Medulla oblongata (tissue), 1 donor: ENCODE results near the gene EZR.
A peak's percentile ranks its signal among the peaks of the same experiment; 100 is the strongest.

Source experiments
- DNase-seq: peaks from one replicate; pipeline ENCODE4 v3.0.0-alpha.2; 2015; ENCODE audit errors: extremely low spot score

EZR gene

DNA sequence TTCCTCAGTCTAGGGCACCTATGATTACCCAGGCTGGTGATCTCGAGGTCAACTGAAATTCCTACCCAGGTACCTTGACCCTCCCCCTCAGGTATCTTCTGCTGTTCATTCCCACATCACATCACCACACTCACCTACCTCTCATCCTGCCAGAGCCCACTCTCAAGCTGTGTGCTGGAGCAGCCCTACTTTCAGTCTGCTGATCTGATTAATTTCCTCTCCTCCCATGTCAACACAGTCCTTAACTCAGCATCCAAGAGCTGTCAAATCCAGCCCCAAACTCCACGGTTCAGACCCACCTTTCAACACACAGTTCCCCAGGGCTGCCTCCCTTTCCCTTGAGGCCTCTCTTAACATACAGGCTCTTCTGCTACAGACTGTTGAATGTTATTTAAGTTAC, 42.4 kb downstream of the EZR start:
- DNase-seq, result no peak

DNA sequence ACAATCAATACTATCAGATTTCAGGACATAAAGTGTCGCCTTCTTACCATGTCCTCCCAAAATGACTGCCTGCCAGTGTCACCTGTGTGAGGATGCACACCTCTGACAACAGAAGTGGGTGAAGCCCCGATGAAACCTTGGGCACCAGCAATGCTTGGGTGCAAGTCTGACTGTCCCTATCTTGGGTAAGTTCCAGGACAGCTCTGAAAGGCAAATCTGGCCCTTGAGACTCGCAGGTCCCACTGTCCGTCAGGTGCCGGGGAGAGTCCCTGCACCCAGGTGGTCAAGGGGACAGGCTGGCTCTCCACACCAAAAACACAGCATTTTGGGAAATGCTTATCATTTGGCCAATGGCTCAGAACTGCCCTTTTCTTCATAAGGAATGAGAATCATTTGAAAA, 43.3 kb downstream of the EZR start:
- no peak for DNase-seq

DNA sequence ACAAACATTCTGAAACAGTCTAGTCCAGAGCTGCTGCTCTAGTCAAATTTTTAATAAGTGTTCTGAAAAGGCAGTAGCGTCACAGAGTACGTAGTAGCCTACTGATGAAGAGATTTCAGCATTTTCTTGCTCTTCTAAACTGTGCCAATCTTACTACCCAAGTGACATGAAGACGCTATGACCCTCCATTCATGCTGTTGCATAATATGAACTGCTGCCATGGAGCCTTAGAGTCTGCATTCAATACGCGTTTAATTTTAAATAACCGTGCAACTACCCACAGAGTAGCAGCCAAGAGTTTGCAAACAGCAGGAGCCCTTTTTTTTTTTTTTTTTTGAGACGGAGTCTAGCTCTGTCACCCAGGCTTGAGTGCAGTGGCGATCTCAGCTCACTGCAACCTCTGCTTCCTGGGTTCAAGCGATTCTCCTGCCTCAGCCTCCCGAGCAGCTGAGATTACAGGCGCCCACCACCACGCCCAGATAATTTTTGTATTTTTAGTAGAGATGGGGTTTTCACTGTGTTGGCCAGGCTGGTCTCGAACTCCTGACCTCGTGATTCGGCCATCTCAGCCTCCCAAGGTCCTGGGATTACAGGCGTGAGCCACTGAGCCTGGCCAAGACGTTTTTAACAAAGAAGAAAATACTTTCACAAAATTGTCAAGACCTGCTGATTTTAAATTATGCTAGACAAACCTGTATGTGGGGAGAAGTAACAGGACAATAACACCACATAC, 44.3 kb downstream of the EZR start:
- DNase-seq, result no peak

DNA sequence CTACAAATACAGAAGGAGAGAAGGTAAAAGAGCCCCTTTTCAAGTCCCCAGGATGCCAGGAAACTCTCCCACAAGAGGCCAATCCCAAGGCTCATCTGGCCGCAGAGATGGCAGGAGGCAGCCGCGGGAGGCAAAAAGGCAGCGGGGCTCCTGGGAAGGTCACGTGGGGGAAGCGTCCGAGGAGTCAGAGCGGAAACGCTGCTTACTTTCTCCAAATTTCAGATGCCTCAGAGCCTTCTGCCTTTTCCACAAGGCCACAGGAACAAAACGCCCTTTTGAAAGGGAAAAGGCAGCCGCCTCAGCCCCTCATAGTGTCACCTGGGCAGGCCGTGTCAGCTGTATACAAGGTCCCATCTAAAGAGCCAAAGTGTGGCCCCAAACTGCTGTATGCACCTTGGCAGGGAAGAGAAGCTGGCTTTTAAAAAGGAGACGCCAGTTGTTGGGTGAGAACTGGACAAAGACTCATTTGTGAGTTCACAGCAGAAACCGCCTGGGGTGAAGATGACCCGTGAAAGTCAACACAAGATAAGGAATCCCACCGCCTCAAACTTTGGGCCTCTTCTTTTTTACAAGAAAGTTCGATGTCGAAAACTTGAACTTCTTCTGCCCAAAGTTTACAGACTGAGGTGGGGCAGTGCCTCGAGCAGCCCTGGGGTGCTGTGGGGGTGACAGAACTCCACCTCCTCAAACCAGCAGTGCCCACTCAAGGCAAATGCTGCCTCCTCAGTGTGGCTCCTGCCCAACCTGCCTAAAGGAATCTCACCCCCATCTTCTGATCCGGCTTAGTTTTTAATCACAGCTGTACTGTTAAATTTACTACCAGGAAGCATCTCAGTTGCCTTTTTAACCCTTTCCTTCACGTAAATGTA, 45.4 kb downstream of the EZR start:
- DNase-seq, result no peak

DNA sequence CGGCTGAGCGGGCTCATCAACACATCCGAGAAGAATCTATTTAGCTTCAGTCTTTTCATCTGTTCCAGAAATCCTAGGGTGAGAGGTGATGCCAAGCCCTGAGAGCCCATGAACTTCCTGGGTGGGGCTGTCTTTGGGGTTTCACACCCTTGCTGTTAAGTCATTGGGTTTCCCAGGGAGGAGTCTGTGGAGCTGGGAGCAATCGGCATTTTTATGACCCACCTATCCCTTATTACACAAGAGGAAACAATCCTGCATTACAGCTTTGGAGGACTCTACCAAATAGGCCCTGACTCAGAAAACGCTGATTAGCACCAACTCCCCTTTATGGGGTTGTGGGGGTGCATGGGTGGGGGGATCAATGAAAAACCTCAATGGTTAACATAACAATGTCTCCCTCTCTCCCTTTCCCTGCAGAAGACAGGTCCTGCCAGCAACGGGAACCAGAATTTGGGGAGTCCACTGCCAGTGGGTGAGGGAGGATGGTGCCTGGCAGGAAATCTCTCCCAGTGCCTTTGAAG, 46.3 kb downstream of the EZR start:
- DNase-seq, result no peak

DNA sequence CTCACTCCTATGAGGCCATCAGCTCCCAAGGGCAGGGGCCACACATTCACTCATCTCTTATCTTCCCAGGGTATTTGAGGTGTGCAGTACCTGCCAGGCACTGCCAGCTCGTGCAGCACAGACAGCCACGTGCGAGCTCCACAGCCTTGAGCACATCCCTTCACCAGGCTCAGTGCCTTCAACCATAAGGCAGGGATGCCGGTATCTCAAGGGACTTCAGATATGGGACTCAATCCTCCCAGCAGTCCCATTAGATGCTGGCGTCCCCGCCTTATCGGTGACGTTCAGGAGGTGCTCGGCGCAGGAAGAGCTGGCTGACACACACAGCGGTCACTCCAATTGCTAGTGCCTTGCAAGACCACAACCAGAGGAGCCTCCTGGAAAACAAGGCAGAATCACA, 47.0 kb downstream of the EZR start:
- no peak for DNase-seq

DNA sequence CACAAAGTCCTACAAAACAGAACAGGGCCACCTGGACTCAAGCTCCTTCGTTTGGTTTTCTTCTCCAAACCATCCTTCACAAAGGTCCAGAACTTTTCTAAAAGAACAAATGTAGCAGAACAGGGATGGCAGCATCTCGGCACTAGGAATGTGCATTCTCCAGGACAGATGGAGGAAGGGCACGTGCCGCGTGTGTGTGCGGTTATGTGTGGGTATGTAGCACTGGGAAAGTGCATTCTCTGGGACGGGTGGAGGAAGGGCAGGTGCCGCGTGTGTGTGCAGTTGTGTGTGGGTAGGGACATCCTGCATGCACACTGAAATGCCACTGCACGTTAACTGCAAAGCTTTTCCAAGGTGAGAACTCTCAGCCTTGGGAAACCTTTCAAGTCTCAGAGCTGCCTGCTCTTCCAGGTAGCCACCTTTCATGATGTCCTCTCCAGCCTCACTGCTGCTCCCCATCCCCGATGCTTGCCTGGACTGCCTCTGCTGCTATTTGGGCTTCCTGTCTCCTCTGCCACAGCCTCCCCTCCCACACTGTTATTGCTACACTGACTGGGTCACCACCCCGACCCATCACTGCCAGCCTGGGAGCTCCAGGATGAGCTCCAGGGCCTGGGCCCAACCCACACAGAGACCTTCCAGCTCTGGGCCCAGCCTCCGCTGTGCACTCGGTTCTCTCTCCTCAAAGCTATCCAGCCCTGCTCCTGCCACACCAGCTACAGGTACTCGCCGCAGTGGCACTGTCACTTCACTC, 47.6 kb downstream of the EZR start:
- DNase-seq, result no peak

DNA sequence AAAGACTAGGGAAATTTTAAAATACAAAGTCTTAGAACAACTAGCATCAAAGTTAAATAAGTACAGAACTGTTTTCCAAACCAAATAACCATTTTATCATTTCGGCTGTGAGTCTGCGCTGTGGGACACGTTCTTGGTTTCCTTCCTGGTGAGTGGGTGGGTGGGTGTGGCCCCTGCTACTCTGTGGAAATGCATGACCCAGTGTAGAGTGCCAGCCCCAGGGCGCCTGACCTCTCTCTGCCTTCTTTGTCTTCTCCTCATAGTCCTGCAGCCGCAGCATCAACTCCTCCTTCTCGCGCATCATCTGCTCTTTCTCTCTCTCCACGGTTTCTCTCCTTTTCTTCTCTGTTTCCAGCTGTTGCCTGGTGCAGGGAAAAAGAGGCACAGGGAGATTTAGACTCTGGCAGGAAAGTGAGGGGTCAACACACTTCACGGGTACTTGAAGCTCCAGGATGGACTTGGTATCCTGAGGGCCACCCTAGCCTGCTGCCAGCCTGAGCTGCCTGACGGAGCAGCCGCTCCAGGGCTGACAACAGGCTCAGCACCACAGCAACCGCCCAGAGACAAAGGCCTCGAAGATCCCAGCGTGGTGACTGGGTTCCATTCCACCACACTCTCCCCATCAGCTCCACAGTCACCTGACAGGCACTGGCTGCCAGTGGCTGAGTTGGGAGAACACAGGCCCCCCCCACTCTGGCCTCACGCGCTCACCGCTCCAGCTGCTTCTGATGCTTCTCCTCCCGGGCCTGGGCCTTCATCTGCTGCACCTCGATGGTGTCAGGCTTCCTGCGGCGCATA, 48.4 kb downstream of the EZR start:
- peak; percentile 54 for DNase-seq

DNA sequence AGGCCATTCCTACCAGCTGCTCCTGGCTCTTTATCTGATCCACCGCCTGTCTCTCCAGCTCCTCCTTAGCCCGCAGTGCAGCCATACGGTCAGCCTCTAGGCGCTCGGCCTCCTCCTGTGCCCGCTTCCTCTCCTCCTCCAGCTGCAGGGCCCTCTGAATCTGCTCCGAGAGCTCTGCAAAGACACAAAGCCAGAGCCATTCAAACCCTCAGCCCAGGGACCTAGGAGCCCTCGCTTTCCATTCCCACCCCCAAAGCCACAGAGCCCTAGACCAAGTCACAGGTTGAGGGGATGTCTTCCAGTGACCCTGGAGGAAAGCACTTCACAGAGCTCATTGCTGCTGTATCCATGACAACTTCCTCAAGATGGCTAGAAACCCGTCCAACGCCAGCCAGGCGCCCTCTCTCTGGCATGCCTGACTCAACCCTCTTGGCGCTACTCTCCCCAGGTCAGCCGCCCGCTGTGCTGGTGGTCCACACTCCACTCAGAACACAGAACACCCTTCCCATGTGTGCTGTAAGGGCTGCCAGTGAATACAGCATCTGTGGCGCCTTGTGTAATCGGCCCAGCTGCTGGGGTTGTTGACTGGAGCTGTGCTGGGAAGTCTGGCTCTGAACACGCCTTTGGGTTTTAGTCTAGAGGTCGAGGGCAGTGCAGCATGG, 49.3 kb downstream of the EZR start:
- DNase-seq, result peak; percentile 74

DNA sequence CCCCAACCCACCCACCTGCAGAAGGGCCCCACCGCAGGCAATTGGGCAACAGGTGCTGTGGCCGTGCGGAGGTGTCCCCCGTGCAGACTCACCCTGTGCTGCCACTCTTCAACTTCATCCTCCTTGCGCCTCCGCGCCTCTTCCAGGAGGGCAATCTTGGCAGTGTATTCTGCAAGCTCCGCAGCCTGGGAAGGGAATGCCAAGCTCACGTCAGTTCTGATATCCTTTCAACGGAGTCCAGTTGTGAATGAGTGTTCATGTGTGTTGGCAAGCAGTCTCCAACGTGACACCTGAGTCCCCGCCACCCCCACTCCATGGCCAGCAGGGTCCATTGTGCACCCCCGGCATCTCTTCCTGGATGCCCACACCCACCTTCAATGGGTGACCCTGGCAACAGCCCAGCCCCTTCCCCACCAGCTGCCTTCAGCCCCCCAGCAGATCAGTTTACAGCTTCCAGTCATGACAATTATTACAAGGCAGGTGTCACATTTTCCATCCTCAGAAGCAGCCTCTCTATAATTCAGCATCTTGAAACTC, 49.9 kb downstream of the EZR start:
- no peak for DNase-seq

DNA sequence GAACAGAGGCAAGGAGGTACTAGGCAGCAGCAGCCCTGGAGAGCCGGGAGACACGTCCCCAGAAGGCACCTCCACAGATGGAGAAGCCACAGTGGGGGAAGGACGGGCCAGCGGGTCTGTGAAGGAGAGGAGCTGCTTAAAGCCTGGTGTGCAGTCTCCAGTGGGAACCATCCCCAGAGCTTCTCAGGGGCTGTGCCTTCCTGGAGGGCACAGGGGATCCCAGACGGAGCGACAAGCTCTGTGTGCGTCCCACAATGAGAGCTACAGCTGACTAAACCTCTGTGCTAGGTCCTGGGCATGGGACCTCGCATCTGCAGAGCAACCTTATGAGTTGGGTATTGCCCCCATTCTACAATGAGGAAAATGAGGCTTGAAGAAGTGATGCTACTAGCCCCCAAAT, 50.7 kb downstream of the EZR start:
- no peak for DNase-seq

DNA sequence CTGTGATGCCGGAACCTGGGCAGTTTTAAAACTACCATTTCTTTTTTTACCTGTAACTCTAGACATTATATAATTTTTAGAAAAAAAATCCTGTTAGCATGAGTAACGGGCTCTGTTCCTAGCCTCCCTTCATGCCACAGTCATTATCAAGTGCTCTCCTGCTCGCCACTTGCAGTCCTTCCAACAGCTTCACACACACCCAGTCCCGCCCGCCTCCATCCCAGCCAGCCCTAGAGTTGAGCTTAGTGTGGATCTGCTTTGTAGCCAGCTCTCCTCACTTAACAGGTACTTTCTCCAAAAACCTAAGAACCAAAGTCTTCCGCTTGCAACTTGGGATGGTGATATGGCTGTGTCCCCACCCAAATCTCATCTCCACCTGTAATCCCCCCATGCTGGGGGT, 51.5 kb downstream of the EZR start:
- DNase-seq, result no peak

DNA sequence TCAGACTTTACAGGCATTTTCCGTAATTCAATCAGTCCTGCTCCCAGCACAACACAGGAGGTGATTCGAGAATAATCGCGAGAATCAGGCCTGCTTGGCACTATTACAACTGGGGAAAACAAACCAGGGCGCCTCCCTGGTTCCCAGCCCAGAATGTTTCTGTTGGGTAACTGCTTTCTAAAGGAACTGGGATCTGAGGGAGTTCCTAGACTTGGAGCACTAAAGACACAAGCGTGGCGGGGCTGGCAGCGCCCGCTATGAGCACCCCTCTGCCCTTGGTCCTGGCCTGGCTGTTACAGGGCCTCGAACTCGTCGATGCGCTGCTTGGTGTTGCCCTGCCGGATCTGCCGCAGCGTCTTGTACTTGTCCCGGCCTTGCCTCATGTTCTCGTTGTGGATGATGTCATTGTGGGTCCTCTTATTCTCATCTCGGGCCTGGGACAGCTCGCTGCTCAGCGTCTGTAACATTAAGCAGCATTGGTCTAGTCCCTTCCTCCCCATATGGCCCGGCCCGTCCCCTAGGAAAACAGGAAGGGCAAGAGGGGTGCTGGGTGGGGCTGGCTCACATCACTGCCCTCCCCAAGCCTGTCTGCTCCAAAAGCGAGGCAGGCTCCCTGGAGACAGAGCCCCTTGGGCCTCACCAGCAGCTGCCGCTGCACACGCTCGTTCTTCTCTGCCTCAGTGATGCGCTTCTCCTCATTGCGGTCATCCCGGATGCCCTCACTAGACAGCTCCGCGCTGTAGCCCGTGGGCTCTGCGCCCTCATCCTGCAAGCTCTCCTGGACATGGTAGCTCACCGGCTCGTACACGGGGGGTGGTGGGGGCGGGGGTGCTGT, 52.3 kb downstream of the EZR start:
- peak; percentile 63 for DNase-seq

DNA sequence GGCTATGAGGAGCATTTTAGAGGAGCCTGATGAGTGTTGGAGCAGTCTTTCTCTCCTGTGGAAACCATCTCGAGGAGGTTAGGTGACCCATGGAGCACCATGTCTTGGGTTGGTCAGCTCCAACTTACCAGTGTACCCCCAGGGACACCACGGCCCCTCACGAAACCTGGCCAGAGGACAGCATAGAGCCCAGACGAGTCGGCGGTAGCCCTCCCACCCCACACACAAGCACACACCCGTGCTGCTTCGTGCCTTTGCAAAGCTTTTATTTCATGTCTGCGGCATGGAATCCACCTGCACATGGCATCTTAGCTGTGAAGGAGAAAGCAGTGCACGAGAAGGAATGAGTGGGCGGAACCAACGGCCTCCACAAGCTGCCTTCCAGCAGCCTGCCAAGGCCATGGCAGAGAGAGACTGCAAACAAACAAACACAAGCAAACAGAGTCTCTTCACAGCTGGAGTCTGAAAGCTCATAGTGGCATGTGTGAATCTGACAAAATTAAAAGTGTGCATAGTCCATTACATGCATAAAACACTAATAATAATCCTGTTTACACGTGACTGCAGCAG, 53.6 kb downstream of the EZR start:
- DNase-seq, result no peak

DNA sequence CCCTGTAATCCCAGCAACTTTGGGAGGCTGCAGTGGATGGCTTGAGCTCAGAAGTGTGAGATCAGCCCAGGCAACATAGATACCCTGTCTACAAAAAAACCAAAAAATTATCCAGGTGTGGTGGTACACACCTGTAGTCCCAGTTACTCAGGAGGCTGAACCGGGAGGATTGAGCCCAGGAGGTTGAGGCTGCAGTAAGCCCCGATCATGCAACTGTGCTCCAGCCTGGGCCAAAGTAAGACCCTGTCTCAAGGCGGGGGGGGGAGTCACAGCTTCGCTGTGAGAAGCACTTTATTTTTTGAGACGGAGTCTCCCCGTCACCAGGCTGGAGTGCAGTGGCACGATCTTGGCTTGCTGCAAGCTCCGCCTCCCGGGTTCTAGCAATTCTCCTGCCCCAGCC, 54.2 kb downstream of the EZR start:
- DNase-seq, result no peak

DNA sequence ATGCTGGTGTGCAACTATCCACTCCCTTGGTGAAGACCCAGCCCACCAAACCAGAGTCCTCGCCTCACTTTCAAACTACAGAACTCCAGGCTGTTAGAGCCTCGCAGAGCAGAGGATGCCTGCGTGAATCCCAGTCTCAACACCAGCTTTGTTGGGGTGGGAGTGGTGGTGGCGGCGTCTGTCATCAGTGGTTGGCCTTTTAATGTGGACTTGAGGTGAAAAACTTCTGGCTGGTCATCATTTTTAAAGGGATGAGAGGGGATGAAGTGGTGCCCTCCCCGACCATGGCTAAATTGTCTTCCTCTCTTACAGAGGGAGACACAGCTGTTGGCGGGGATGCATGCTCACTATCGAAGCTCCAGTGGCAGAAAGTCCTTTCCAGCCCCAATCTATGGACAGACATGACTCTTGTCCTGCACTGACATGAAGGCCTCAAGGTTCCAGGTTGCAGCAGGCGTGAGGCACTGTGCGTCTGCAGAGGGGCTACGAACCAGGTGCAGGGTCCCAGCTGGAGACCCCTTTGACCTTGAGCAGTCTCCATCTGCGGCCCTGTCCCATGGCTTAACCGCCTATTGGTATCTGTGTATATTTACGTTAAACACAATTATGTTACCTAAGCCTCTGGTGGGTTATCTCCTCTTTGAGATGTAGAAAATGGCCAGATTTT, 54.9 kb downstream of the EZR start:
- no peak for DNase-seq

DNA sequence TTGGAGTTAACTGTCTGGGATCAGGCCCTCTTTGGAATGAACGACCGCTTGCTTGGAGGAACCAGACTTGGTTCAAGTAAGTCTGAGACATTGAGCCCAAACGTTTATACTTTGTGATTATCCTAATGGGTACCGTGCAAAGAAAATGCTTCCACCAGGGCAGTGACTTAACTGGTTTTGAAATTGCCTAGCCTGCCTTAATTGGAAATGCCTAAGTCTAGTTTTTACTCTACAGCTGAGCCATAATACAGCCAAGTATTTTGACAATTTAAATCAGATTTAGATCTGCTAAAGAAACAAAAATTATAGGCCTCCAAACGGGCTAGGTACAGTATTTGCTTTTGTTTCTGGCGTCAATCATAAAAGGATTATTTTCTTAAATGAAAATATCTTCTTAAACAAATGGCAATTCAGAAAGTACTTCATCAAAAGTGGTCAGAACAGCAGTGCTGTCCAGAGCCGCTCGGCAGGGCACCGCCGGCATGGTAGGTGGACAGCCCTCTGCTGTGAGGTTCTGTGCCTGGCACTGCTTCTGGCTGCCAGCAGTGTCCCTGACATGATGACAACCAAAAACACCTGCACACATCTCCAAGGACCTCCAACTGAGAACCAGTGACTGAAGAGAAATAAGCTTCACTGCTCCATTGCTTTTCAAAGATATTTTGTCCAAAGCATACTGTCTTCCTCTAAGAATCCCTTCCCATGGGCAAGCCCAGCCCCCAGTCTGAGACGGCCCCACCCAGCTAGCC, 55.6 kb downstream of the EZR start:
- no peak for DNase-seq

DNA sequence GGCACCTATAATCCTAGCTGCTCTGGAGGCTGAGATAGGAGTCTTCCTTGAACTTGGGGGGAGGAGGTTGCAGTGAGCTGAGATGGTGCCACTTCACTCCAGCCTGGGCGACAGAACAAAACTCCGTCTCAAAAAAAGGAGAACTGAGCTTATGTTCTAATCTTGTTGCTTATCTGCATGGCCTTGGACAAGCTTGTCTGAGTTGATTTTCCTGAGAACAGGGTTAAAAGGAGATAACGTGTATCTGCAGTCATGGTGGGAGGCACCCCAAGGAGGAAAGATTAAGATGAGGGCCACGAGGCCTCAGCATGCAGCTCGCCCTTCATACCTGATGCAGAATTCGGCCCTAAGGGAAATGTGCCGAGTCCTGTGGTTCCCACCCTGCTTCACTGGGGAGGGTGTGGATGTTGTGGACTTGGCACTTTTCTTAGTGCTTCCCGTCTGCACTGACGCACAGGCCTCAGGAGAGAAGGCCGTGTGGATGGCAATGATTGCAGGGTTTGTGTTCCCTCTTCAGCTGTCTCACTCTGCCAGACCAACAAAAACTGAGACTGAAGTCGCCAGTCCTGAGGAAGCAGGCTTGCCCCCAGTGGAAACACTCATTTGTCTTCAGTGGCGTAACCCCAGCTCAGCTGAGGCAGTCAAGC, 56.3 kb downstream of the EZR start:
- peak; percentile 37 for DNase-seq
